A549 (cell line): ENCODE results near the gene NAA16.
"Not testable (repeated sequence)": the region's sequence is repeated elsewhere in the genome, so short reads cannot be mapped to it uniquely, and the experiment has no call there.

ENCODE experiments used
- CHD2 ChIP-seq: fragments of 150-350 bp; IDR thresholded peaks from 2 replicates; pipeline ENCODE4 v1.6.1; 2014; ENCODE audit warnings: low read length; ENCODE audit not compliant: partially characterized antibody
- POLR2A ChIP-seq: IDR thresholded peaks from 2 replicates; pipeline ENCODE4 v1.6.1; 2012; ENCODE audit warnings: mild to moderate bottlenecking, low read length
- TF ChIP-seq, protein P1 (sequence below): fragments of >200 bp; sonication (Bioruptor Twin); formaldehyde crosslinking; IDR thresholded peaks from 3 replicates; pipeline ENCODE4 v1.5.1; 2016

DNA sequence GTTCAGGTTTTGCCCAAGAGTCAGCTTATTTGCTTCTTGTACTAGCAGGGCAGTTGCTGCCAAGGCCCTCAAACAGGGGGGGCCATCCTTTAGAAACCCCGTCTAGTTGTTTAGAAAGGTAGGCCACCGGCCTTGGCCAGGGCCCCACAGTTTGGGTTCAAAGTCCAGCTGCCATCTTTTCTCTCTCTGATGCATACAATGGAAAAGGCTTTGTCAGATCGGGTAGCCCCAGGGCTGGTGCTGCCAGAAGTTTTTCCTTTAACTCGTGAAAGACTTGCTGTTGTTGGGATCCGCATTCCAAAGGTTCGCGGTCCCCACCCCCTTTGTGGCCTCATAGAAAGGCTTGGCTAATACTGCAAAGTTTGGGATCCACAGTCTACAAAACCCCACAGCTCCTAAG lies 110.9 kb downstream of the NAA16 start:
- not testable (repeated sequence) for TF ChIP-seq POLR2A, CHD2
- TF ChIP-seq, protein P1, sequence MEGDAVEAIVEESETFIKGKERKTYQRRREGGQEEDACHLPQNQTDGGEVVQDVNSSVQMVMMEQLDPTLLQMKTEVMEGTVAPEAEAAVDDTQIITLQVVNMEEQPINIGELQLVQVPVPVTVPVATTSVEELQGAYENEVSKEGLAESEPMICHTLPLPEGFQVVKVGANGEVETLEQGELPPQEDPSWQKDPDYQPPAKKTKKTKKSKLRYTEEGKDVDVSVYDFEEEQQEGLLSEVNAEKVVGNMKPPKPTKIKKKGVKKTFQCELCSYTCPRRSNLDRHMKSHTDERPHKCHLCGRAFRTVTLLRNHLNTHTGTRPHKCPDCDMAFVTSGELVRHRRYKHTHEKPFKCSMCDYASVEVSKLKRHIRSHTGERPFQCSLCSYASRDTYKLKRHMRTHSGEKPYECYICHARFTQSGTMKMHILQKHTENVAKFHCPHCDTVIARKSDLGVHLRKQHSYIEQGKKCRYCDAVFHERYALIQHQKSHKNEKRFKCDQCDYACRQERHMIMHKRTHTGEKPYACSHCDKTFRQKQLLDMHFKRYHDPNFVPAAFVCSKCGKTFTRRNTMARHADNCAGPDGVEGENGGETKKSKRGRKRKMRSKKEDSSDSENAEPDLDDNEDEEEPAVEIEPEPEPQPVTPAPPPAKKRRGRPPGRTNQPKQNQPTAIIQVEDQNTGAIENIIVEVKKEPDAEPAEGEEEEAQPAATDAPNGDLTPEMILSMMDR, result not testable (repeated sequence)
